Caco-2 (cell line): ENCODE results near the gene KLHL40. TPM values are rescaled to one million over a fixed set of nuclear protein-coding genes. Genes with fewer than 3 reads are reported as not detected.

ENCODE experiments used
- BruUV-seq: library from RNA; stranded (reverse); fragments of 400-500 nt; replicated peaks from 2 replicates; lab custom pipeline; 2021; lab: Mats Ljungman, UMichigan
- CTCF ChIA-PET: fragments of 300-600 bp; sonication (Branson Sonifier 250); formaldehyde crosslinking; loops from one replicate; lab custom pipeline; 2022; ENCODE audit warnings: antibody characterized with exemption; lab: Charles Lee
- POLR2A ChIA-PET: fragments of 300-600 bp; sonication (Branson Sonifier 250); formaldehyde crosslinking; loops from one replicate; lab custom pipeline; 2022; ENCODE audit warnings: antibody characterized with exemption; lab: Charles Lee
- DNase-seq, 2 experiments: peaks; one replicate each; pipeline versions ENCODE4 v3.0.0 to v3.0.0-alpha.2; 2020 to 2022
- H3K27me3 ChIP-seq: replicated peaks from 2 replicates; pipeline ENCODE4 v1.6.0; 2011; ENCODE audit warnings: low read length; ENCODE audit not compliant: control insufficient read depth, insufficient read depth
- H3K36me3 ChIP-seq: 2 replicates; pipeline ENCODE4 v1.5.1; 2011; ENCODE audit warnings: low read length; ENCODE audit not compliant: control insufficient read depth, insufficient read depth
- H3K4me1 ChIP-seq: fragments of 250-450 bp; sonication (Bioruptor Pico); 2 replicates; pipeline ENCODE4 v1.5.1; 2020; ENCODE audit warnings: mild to moderate bottlenecking
- H3K4me3 ChIP-seq: 2 replicates; pipeline ENCODE4 v1.5.1; 2011; ENCODE audit warnings: low read depth, mild to moderate bottlenecking, control low read depth, low read length
- H3K9me3 ChIP-seq: fragments of 250-450 bp; sonication (Bioruptor Pico); 2 replicates; pipeline ENCODE4 v1.5.1; 2020; ENCODE audit warnings: mild to moderate bottlenecking, moderate library complexity
- H3K27ac Mint-ChIP-seq: one replicate; pipeline ENCODE4 v1.8.0; 2022; ENCODE audit warnings: mixed read lengths; ENCODE audit not compliant: unreplicated experiment
- H3K27me3 Mint-ChIP-seq: one replicate; pipeline ENCODE4 v1.8.0; 2022; ENCODE audit warnings: mixed read lengths; ENCODE audit not compliant: insufficient read depth, unreplicated experiment
- H3K36me3 Mint-ChIP-seq: one replicate; pipeline ENCODE4 v1.8.0; 2022; ENCODE audit warnings: mild to moderate bottlenecking, mixed read lengths; ENCODE audit not compliant: insufficient read depth, unreplicated experiment
- H3K4me1 Mint-ChIP-seq: one replicate; pipeline ENCODE4 v1.8.0; 2022; ENCODE audit warnings: low read depth, mixed read lengths; ENCODE audit not compliant: unreplicated experiment
- H3K4me3 Mint-ChIP-seq: one replicate; pipeline ENCODE4 v1.8.0; 2022; ENCODE audit warnings: mild to moderate bottlenecking, moderate library complexity, mixed read lengths; ENCODE audit not compliant: unreplicated experiment
- H3K9me3 Mint-ChIP-seq: one replicate; pipeline ENCODE4 v1.8.0; 2022; ENCODE audit warnings: mixed read lengths; ENCODE audit not compliant: unreplicated experiment
- CTCF ChIP-seq, 2 experiments: fragments of 200-600 bp in 1 of 2; IDR thresholded peaks; 1 replicate in 1 of 2; 2 replicates in 1 of 2; pipeline versions ENCODE4 v1.5.1 to v1.8.0; 2011 to 2022; ENCODE audit warnings: antibody characterized with exemption in 1 of 2, control low read depth in 1 of 2, inconsistent platforms in 1 of 2, low read depth in 1 of 2, low read length in 1 of 2, mild to moderate bottlenecking in 1 of 2, moderate library complexity in 1 of 2; ENCODE audit not compliant: insufficient read depth in 1 of 2, severe bottlenecking in 1 of 2, unreplicated experiment in 1 of 2
- intact Hi-C: fragments of 100-400 bp; cut with micrococcal nuclease; formaldehyde crosslinking; loops from one replicate; pipeline ENCODE4 v1.10.0; 2022; ENCODE audit not compliant: unreplicated experiment
- total RNA-seq: library from RNA; stranded (reverse); gene quantifications from 2 replicates; pipeline ENCODE4 v1.2.3, GENCODE V29; 2022

KLHL40 gene
- total RNA-seq, 1 experiment from 2014 or later = not detected

GRCh38 chr3:42639192-42639591 is 46.1 kb upstream of the KLHL40 start:
- TF ChIP-seq CTCF (IDR thresholded peaks at IDR 0.05; ENCODE audit: insufficient read depth in 1 of 2, low read depth in 1 of 2, low read length in 1 of 2, severe bottlenecking in 1 of 2, unreplicated experiment in 1 of 2) = no peak
- H3K27ac Mint-ChIP-seq = no peak overlapping the region
- peaks cover 13% of the 10 kb centered on the region for H3K36me3 Mint-ChIP-seq
- H3K4me3 Mint-ChIP-seq = no peak overlapping the region
- H3K4me3 ChIP-seq = no peak overlapping the region
- no peak for DNase-seq
- CTCF ChIA-PET = no interaction called here
- no peaks in the 10 kb centered on the region for H3K27me3 Mint-ChIP-seq
- H3K4me1 ChIP-seq = no peaks in the 10 kb centered on the region
- no peaks in the 10 kb centered on the region for H3K9me3 Mint-ChIP-seq
- POLR2A ChIA-PET = no interaction called here
- intact Hi-C loops = no loop called here
- BruUV-seq = no TSS peak
- H3K36me3 ChIP-seq = peaks cover 6% of the 10 kb centered on the region
- H3K27me3 ChIP-seq = no peaks in the 10 kb centered on the region
- H3K9me3 ChIP-seq = no peaks in the 10 kb centered on the region
- no peaks in the 10 kb centered on the region for H3K4me1 Mint-ChIP-seq

- no peaks in the 10 kb centered on the region for H3K4me1 ChIP-seq
- DNase-seq = no peak
- Mint-ChIP-seq H3K27me3 (no peaks in the 10 kb centered on the region), H3K36me3 (peaks cover 21% of the 10 kb centered on the region), H3K9me3 (no peaks in the 10 kb centered on the region), H3K27ac (no peak overlapping the region), H3K4me1 (no peaks in the 10 kb centered on the region), H3K4me3 (no peak overlapping the region)
- CTCF ChIA-PET = no interaction called here
- BruUV-seq = no TSS peak
- no peaks in the 10 kb centered on the region for H3K9me3 ChIP-seq
- H3K4me3 ChIP-seq = no peak overlapping the region
- peaks cover 6% of the 10 kb centered on the region for H3K36me3 ChIP-seq
- POLR2A ChIA-PET = no interaction called here
- H3K27me3 ChIP-seq = no peaks in the 10 kb centered on the region
- no peak for TF ChIP-seq CTCF (IDR thresholded peaks at IDR 0.05; ENCODE audit: insufficient read depth in 1 of 2, low read depth in 1 of 2, low read length in 1 of 2, severe bottlenecking in 1 of 2, unreplicated experiment in 1 of 2)
- intact Hi-C loops = no loop called here
Measured at GRCh38 chr3:42640129-42640528, 45.2 kb upstream of the KLHL40 start.

GRCh38 chr3:42640771-42641370 is 44.5 kb upstream of the KLHL40 start:
- H3K36me3 Mint-ChIP-seq = peaks cover 25% of the 10 kb centered on the region
- ChIA-PET CTCF (no interaction called here), POLR2A (no interaction called here)
- intact Hi-C loops = no loop called here
- no peak overlapping the region for H3K4me3 Mint-ChIP-seq
- no peaks in the 10 kb centered on the region for H3K9me3 ChIP-seq
- H3K27ac Mint-ChIP-seq = no peak overlapping the region
- H3K4me1 ChIP-seq = no peaks in the 10 kb centered on the region
- no peaks in the 10 kb centered on the region for H3K4me1 Mint-ChIP-seq
- no peak for DNase-seq
- no peaks in the 10 kb centered on the region for H3K27me3 ChIP-seq
- BruUV-seq = no TSS peak
- peaks cover 6% of the 10 kb centered on the region for H3K36me3 ChIP-seq
- H3K9me3 Mint-ChIP-seq = no peaks in the 10 kb centered on the region
- H3K4me3 ChIP-seq = no peak overlapping the region
- H3K27me3 Mint-ChIP-seq = no peaks in the 10 kb centered on the region
- no peak for TF ChIP-seq CTCF (IDR thresholded peaks at IDR 0.05; ENCODE audit: insufficient read depth in 1 of 2, low read depth in 1 of 2, low read length in 1 of 2, severe bottlenecking in 1 of 2, unreplicated experiment in 1 of 2)
